Activated T-cell treated with anti-CD3 and anti-CD28 coated beads, Interleukin-2, amount 50 U/mL, for 24 hours (primary cell): ENCODE data around the gene TLR8.
A peak's percentile ranks its signal among the peaks of the same experiment; 100 is the strongest.
"Not testable (repeated sequence)": the region's sequence is repeated elsewhere in the genome, so short reads cannot be mapped to it uniquely, and the experiment has no call there.

ENCODE experiments used
- DNase-seq: peaks from one replicate; pipeline ENCODE4 v3.0.0-alpha.2; 2020
- H3K27ac Mint-ChIP-seq: 2 replicates; pipeline ENCODE4 v1.8.0; 2020; ENCODE audit warnings: mild to moderate bottlenecking, mixed read lengths
- H3K27me3 Mint-ChIP-seq: 2 replicates; pipeline ENCODE4 v1.8.0; 2020; ENCODE audit warnings: mixed read lengths
- H3K36me3 Mint-ChIP-seq: 2 replicates; pipeline ENCODE4 v1.8.0; 2020; ENCODE audit warnings: low read depth, mixed read lengths
- H3K4me1 Mint-ChIP-seq: 2 replicates; pipeline ENCODE4 v1.8.0; 2020; ENCODE audit warnings: low read depth, mixed read lengths
- H3K4me3 Mint-ChIP-seq: 2 replicates; pipeline ENCODE4 v1.8.0; 2020; ENCODE audit warnings: mild to moderate bottlenecking, moderate library complexity, mixed read lengths
- H3K9me3 Mint-ChIP-seq: 2 replicates; pipeline ENCODE4 v1.8.0; 2020; ENCODE audit warnings: mixed read lengths

The TLR8 gene

GRCh38 chrX:12958059-12958458, 51.6 kb downstream of the TLR8 start:
- peak overlapping the region; percentile 95 for H3K27ac Mint-ChIP-seq
- peaks cover 2% of the 10 kb centered on the region for H3K9me3 Mint-ChIP-seq
- DNase-seq, result no peak
- H3K36me3 Mint-ChIP-seq, result no peaks in the 10 kb centered on the region
- H3K27me3 Mint-ChIP-seq, result peaks cover 19% of the 10 kb centered on the region
- H3K4me1 Mint-ChIP-seq, result peaks cover 79% of the 10 kb centered on the region
- peak overlapping the region; percentile 57 for H3K4me3 Mint-ChIP-seq

- no peak for DNase-seq
- H3K4me3 Mint-ChIP-seq, result no peak overlapping the region
- no peak overlapping the region for H3K27ac Mint-ChIP-seq
- H3K4me1 Mint-ChIP-seq, result peaks cover 75% of the 10 kb centered on the region
- H3K9me3 Mint-ChIP-seq, result peaks cover 2% of the 10 kb centered on the region
- peaks cover 19% of the 10 kb centered on the region for H3K27me3 Mint-ChIP-seq
- H3K36me3 Mint-ChIP-seq, result no peaks in the 10 kb centered on the region
Observed at GRCh38 chrX:12958461-12958860, 52.0 kb downstream of the TLR8 start.

- no peak for DNase-seq
- Mint-ChIP-seq H3K4me3 (no peak overlapping the region), H3K27ac (no peak overlapping the region)
Observed at GRCh38 chrX:12961196-12961718, 54.8 kb downstream of the TLR8 start.

GRCh38 chrX:12962041-12962504, 55.7 kb downstream of the TLR8 start:
- Mint-ChIP-seq H3K27me3 (peaks cover 37% of the 10 kb centered on the region), H3K4me3 (no peak overlapping the region), H3K4me1 (peaks cover 63% of the 10 kb centered on the region), H3K27ac (no peak overlapping the region), H3K36me3 (no peaks in the 10 kb centered on the region), H3K9me3 (peaks cover 2% of the 10 kb centered on the region)
- no peak for DNase-seq

More at GRCh38 chrX:12961196-12961718, 54.8 kb downstream of the TLR8 start:
- Mint-ChIP-seq H3K36me3 (no peaks in the 10 kb centered on the region), H3K27me3 (peaks cover 30% of the 10 kb centered on the region), H3K4me1 (peaks cover 64% of the 10 kb centered on the region), H3K9me3 (peaks cover 2% of the 10 kb centered on the region)

GRCh38 chrX:12963210-12963850, 56.9 kb downstream of the TLR8 start:
- Mint-ChIP-seq H3K27me3 (peaks cover 45% of the 10 kb centered on the region), H3K4me1 (peaks cover 60% of the 10 kb centered on the region)
- not testable (repeated sequence) for H3K4me3 Mint-ChIP-seq, H3K9me3 Mint-ChIP-seq, DNase-seq, H3K27ac Mint-ChIP-seq, H3K36me3 Mint-ChIP-seq

GRCh38 chrX:12965131-12965940, 58.9 kb downstream of the TLR8 start:
- peaks cover 62% of the 10 kb centered on the region for H3K4me1 Mint-ChIP-seq
- no peak overlapping the region for H3K27ac Mint-ChIP-seq
- peaks cover 53% of the 10 kb centered on the region for H3K27me3 Mint-ChIP-seq
- H3K4me3 Mint-ChIP-seq, result no peak overlapping the region
- H3K9me3 Mint-ChIP-seq, result peaks cover 2% of the 10 kb centered on the region
- DNase-seq, result no peak
- H3K36me3 Mint-ChIP-seq, result no peaks in the 10 kb centered on the region

GRCh38 chrX:12966151-12966550, 59.7 kb downstream of the TLR8 start:
- H3K4me3 Mint-ChIP-seq, result no peak overlapping the region
- peaks cover 63% of the 10 kb centered on the region for H3K4me1 Mint-ChIP-seq

GRCh38 chrX:12967711-12968465, 61.5 kb downstream of the TLR8 start:
- Mint-ChIP-seq H3K9me3 (no peaks in the 10 kb centered on the region), H3K27ac (peak overlapping the region; percentile 89), H3K27me3 (peaks cover 62% of the 10 kb centered on the region), H3K4me3 (peak overlapping the region; percentile 61), H3K4me1 (peaks cover 64% of the 10 kb centered on the region), H3K36me3 (no peaks in the 10 kb centered on the region)
- no peak for DNase-seq

More at GRCh38 chrX:12966151-12966550, 59.7 kb downstream of the TLR8 start:
- no peaks in the 10 kb centered on the region for H3K36me3 Mint-ChIP-seq
- H3K27me3 Mint-ChIP-seq, result peaks cover 56% of the 10 kb centered on the region
- DNase-seq, result no peak
- peaks cover 2% of the 10 kb centered on the region for H3K9me3 Mint-ChIP-seq
- peak overlapping the region; percentile 89 for H3K27ac Mint-ChIP-seq

- H3K27me3 Mint-ChIP-seq, result peaks cover 83% of the 10 kb centered on the region
- no peaks in the 10 kb centered on the region for H3K9me3 Mint-ChIP-seq
- H3K4me3 Mint-ChIP-seq, result peak overlapping the region; percentile 80
- H3K4me1 Mint-ChIP-seq, result peaks cover 65% of the 10 kb centered on the region
- H3K27ac Mint-ChIP-seq, result peak overlapping the region; percentile 96
- peaks cover 15% of the 10 kb centered on the region for H3K36me3 Mint-ChIP-seq
- no peak for DNase-seq
Observed at GRCh38 chrX:12970691-12971202, 64.3 kb downstream of the TLR8 start.

- DNase-seq, result no peak
- Mint-ChIP-seq H3K4me1 (peaks cover 59% of the 10 kb centered on the region), H3K36me3 (peaks cover 21% of the 10 kb centered on the region), H3K27ac (peak overlapping the region; percentile 96), H3K27me3 (peaks cover 82% of the 10 kb centered on the region), H3K9me3 (no peaks in the 10 kb centered on the region), H3K4me3 (peak overlapping the region; percentile 80)
Observed at GRCh38 chrX:12971282-12972003, 65.0 kb downstream of the TLR8 start.

- no peak for DNase-seq
- H3K9me3 Mint-ChIP-seq, result no peaks in the 10 kb centered on the region
- peak overlapping the region; percentile 96 for H3K27ac Mint-ChIP-seq
- peaks cover 84% of the 10 kb centered on the region for H3K27me3 Mint-ChIP-seq
- peaks cover 29% of the 10 kb centered on the region for H3K36me3 Mint-ChIP-seq
- H3K4me3 Mint-ChIP-seq, result peak overlapping the region; percentile 80
- H3K4me1 Mint-ChIP-seq, result peaks cover 58% of the 10 kb centered on the region
Observed at GRCh38 chrX:12972243-12972642, 65.8 kb downstream of the TLR8 start.
